HCEC 1CT (cell line): ENCODE results near the gene AASDH.
A peak's percentile ranks its signal among the peaks of the same experiment; 100 is the strongest.

Source experiments
- DNase-seq: peaks from one replicate; pipeline ENCODE4 v3.0.0-alpha.2; 2017

The AASDH gene

DNA sequence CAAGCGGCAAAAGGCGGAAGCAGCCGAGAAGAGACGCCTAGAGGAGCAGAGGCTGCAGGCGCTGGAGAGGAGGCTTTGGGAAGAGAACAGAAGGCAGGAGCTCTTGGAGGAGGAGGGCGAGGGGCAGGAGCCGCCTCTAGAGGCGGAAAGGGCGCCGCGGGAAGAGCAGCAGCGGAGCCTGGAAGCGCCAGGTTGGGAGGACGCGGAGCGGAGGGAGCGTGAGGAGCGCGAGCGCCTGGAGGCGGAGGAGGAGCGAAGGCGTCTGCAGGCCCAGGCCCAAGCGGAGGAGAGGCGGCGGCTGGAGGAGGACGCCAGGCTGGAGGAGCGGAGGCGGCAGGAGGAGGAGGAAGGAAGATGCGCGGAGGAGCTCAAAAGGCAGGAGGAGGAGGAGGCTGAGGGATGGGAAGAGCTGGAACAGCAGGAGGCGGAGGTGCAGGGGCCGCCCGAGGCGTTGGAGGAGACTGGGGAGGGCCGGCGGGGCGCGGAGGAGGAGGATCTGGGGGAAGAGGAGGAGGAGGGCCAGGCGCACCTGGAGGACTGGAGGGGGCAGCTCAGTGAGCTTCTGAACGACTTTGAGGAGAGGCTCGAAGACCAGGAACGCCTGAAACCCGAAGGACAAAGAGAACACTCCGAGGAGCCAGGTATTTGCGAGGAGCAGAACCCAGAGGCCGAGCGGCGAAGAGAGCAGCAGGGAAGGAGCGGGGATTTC lies 72.9 kb downstream of the AASDH start:
- DNase-seq = no peak

DNA sequence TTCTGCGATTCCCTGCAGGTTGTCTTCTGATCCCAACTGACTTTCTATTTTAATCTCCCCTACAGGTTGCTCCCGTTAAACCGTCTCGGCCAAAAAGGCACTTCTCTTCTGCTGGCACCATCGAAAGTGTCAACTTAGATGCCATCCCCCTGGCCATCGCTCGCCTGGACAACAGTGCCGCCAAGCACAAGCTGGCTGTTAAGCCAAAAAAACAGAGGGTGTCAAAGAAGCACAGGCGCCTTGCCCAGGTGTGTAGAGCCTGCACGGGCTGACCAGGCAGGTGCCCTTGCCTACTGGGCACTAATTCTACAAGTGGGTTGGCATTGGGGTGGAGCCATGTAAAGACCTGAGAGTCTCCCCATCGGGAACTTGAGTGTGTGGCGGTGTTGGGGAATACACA lies 74.2 kb downstream of the AASDH start:
- no peak for DNase-seq

DNA sequence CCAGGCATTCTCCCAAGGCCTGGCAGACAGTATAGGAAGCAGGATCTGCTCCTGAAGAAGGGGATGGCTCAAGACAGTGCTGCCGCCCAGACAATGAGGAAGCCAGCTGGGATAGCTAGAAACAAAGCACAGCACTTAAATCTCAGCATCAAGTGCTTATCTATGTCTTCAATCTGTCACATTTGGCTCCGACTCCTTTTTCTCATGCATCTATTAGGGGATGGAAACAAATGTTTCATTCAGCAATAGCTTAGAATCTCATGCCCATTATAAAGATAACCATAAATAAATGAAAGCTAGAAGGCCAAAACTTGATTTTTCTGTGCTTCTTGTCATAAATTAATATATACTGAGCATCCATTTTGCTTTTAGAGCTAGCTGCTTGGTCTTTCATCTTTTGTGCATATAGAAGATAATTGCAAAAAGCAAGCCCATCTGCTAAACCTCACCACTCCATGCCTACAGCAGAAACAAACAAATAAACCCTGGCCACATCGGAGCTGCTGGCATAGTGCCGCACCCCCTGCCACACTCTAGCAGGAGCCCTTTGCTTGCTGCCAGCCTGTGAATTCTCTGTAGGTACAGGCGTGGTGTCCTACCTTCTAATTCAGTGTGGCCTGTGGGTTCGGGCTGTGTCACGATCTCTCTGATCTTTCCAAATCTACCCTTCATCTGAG lies 75.9 kb downstream of the AASDH start:
- DNase-seq = no peak

DNA sequence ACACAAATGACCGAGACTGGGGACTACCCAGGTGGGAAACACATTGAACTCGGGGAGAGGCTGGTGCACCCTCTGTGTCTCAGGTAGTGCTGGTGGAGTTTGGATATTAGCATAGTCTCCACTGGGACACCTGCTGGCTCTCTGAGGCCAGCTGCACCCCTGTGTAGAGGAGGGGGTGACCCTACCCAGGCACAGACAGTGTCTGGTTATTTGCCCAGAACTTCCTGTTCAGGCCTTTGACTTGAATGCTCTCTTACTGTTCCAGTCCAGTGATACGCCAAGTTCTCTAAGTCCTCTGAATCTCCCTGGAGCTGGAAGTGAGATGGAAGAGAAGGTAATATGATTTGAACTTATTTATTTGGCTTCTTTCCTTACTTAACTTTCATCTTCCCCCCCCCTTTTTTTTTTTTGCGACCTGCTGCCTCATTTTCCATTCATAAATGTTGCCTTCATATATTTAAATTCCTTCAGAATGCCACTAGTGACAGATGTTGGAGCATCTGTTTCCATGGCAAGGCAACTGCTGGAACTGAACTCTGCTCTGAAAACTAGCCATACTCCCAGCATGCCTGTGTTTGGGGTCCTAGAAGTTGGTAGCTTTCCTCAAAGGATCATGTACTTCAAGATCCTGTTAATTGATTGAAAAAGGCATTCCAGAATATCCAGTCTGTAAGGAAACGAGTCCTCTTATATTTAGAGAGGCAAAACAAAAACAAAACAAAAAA lies 76.7 kb downstream of the AASDH start:
- no peak for DNase-seq

DNA sequence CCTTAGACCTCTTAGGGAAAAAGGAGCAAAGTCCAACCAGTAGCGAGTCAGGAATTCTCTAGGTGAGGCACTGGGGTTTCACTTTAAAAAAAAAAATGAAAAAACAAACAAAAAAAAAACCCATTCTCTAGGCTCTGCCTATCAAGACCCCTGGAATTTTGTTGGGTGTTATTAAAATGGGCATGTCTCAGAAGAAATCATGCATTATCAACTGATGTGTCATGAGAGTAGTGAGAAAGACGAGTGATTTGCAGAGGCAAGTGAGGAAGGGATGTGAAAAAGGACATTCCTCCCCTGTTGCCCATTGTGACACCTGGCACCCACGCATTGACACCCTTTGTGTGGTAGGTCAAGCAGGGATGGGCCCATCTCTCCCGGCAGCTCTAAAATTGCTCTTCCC lies 78.9 kb downstream of the AASDH start:
- no peak for DNase-seq

DNA sequence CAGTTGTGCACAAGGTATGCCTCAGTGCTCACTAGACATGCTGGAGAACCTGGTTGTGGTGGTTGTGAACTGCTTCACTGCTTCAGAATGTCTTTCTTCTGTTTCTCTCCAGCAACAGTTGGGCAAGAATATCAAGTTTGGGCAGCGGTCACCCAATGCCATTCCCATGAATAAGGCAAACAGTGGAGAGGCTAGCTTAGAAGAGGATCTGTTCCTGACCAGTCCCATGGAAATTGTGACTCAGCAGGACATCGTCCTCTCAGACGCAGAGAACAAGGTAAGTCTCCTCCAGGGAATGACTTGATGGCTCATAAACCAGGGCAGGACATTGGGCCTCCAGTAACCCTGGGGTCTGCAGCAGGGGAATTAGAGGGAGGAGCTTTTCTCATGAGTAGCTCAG lies 79.9 kb downstream of the AASDH start:
- DNase-seq = peak; percentile 1

DNA sequence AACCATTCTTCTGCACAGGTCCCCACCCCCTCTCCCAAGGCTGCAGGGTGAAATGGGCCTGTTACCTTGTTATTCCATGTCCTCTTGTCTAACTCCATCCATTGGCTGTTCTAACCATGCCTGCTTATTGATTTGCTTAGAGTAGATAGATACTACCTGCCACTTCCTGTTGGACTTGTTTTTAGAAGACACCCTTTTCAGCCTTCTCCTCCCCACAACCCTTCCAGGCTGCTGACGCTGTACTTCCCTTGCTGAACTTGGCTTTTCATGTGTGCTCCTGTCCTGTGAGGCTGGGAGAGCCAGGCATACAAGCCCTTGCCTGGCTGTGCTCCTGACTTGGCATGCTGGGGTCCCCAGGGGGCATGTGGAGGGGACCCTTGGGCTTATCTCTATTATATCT lies 81.9 kb downstream of the AASDH start:
- no peak for DNase-seq

DNA sequence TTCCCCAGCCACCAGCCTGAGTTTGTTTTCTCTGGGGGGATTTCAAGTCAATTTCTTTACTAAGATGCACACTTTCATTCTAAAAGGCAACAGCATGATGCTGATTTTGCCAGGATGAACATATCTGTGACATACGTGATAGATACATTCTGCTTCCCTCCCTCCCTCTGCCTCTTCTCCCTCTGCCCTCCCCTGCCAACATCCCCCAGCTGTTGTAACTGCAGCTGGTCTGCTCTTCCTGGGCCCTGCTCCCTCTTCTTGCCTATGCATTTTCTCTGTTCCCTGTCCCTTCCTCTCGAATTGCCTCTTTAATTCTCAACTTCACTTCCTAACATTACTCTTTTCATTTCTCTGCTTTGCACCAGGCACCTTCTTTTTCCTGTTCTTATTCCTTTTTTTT lies 83.4 kb downstream of the AASDH start:
- no peak for DNase-seq

DNA sequence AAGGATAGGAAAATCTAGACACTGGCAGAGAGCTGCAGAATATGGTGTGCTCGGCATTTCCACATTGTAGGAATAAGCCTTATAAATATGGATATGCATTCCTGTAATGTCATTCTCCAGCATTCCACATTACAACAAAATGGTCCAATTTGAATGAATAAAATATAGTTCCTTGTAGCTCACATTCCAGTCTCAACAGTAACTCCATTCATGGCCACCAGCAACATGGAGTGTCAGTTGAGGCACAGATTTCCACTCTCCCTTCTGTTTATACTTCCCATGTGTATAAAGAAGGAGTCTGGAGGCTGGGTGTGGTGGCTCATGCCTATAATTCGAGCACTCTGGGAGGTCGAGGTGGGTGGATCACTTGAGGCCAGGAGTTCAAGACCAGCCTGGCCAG lies 84.5 kb downstream of the AASDH start:
- DNase-seq = no peak

DNA sequence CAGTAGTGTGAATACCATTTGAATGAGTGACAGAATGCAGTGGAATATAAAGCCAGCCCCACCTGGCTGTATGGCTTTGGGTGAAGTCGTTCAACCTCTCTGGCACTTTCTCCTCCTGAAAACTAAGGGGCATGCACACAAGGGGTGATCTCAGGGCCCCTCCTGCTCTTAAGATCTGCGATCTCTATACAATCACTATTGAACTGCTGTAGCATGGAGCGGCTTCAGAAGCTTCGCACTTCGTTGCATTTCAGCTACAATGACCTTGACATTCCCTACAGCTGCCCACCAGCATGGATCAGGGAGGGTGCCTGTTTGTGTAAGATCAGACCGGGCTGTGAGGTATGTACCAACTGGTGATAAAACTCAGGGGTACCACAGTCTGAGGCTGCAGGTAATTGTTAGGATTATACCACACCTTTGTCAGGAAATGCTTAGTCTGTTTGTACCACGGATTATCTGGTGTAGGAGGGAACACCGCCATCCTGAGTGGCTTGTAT lies 85.2 kb downstream of the AASDH start:
- DNase-seq = no peak

DNA sequence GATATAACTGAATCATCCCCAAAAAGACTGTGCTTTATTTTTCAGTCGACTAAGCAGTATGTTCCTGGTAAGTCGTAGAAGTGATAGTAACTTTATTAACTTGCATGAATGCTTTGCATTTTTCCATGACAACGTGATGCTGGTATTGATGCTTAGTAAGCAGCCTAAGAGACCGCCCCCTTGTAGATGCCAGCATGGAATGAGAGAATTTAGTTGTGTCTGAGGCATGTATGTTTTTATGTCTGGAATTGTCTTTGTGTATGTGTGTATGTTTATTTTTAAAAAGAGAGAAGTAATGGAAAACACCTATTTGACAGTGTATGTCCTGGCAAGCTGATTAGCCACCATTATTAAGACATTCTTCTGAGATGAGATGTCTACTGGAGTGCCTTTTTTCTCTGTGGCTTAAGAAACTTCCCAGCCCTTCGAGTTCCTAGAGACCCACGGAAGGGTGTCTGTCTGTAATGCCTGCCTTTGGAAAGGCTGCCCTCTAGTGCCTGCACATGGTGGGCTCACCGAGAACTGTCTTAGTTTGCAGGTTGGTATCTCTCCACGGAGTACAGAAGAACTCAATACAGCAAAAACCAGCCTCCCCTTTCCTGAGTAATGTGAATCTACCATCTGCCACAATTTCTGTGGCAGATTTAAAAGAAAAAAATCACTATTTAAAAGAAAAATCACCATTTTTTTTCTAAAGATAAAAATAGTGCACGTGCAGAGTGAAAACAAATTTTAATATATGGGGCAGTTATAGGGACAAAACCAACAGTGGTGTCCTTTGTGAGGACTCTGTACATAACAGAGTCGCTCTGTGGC lies 85.9 kb downstream of the AASDH start:
- peak; percentile 69 for DNase-seq

DNA sequence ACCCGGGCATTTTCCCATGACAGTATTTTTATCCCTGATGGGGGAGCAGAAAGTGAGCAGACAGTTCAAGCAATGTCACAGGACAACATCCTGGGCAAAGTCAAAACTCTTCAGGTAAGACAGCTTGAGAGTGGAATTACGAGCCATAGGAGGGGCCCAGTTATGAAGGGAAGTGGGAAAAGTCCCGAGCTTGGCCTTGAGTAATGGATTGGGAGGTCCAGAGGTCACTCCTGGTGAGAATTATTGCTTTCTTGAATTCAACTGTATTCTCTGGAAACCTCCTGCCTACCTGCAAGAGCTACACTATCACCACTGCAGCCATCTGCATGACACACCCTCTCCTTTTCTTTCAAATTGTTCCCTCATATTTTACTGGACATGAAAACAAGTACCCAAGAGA lies 89.1 kb downstream of the AASDH start:
- no peak for DNase-seq

DNA sequence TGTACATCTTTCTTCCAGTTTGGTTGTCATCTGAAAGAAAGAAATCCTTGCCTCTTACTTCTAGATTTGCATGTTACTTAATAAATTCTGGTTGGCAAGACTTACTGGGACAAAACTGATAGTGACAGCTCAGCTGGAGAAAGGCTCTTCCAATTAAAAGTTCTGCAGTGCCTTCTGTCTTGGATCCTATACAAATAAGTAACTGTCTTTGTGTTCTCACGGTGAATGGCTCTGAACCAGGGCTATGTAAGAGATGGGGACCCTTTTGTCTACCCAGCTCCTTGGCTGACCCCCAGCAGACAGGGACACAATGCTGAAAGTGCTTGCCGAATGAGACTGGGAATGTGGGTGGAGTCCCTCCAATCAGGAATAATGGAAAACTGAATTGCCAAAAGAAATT lies 89.5 kb downstream of the AASDH start:
- DNase-seq = no peak

DNA sequence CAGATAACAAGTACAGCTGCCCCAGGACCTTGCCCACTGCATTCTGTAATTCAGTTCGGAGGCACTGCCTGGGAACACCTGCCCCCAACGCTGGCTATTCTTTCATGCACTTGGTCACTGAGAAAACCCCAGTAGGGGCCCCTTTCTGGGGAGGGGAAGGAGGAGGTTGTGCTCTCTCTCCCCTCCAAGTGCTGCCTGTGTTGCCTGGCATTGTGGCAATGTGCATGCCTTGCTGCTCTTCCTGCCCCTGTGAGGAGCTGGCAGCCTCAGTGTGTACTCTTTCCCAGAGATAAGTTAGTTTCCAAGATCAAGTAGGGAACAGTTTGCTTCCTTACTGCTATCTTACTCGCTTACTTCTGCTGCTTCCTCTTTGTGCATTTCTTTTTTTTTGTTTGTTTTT lies 90.8 kb downstream of the AASDH start:
- DNase-seq = no peak

DNA sequence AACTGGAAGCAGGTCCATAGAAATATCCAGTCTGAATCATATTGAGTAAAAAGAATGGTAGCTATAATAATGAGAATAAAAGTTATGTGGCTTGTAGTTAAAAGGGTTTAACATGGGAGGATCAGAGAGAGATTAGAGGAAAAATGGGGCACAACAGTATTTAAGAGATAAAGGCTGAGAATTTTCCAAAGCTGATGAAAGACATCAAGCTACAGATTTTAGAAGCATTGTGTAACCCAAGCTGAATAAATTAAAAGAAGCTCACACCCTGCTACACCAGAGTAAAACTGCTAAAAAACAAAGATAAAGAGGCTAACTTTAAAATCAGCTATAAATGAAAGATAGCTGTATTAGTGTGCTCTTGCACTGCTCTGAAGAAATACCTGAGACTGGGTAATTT lies 94.2 kb downstream of the AASDH start:
- no peak for DNase-seq

DNA sequence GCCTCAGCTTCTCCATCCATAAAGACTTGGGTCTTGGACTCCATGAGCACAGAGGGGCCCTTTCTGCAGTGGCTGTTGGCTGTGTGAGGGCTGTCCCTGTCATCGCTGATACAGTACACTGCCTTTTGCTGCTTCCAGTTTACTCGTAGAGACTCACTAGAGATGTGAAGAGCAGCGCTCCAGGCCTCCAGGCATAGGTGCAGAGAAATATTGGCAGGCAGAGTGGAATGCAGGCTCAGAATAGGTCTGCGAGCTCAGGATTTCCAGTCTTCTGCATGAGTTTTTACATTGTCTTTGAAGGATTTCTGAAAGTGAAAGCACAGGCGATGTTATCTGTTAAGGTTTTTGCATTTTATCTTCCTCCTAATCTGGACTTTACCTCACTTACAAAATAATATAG lies 97.4 kb downstream of the AASDH start:
- no peak for DNase-seq

DNA sequence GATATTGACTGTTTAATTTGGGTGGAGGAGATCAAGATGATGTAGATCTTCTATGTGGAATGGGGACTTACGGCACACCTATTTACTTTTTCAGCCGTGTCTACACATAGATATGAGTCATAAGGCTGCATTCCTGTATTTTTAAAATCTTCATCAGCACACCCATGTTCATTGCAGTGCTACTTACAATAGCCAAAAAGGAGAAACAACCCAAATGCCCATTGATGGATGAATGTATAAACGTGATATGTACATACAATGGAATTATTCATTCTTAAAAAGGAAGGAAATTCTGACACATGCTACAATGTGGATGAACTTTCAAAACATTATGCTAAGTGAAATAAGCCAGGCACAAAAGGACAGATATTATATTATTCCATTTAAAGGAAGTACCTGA lies 98.6 kb downstream of the AASDH start:
- no peak for DNase-seq
